Left ventricle myocardium inferior (tissue), 1 donor: ENCODE data around the gene TPX2. TPM values are rescaled to one million over a fixed set of nuclear protein-coding genes. Genes with fewer than 3 reads are reported as not detected.
"Not testable (repeated sequence)": the region's sequence is repeated elsewhere in the genome, so short reads cannot be mapped to it uniquely, and the experiment has no call there.

Source experiments
- DNase-seq: peaks from one replicate; pipeline ENCODE4 v3.0.0-alpha.2; 2020
- H3K27ac ChIP-seq: fragments of 200-600 bp; replicated peaks from 2 replicates; pipeline ENCODE4 v1.8.0; 2021
- H3K27me3 ChIP-seq: fragments of 200-600 bp; 2 replicates; pipeline ENCODE4 v1.8.0; 2021; ENCODE audit warnings: low read depth
- H3K36me3 ChIP-seq: fragments of 200-600 bp; 2 replicates; pipeline ENCODE4 v1.8.0; 2021
- H3K4me1 ChIP-seq: fragments of 200-600 bp; 2 replicates; pipeline ENCODE4 v1.8.0; 2021
- H3K4me3 ChIP-seq: fragments of 200-600 bp; 2 replicates; pipeline ENCODE4 v1.8.0; 2021; ENCODE audit warnings: mild to moderate bottlenecking, moderate library complexity
- H3K9me3 ChIP-seq: fragments of 200-600 bp; replicated peaks from 2 replicates; pipeline ENCODE4 v1.8.0; 2021
- CTCF ChIP-seq: fragments of 200-600 bp; IDR thresholded peaks from 2 replicates; pipeline ENCODE4 v1.8.0; 2021; ENCODE audit warnings: antibody characterized with exemption, mild to moderate bottlenecking, borderline replicate concordance
- intact Hi-C: fragments of 100-400 bp; cut with micrococcal nuclease; formaldehyde crosslinking; loops from one replicate; pipeline ENCODE4 v1.11.0; 2022
- total RNA-seq: library from RNA; stranded (reverse); fragmentation: NEBNext Ultra II Directional; extraction: Animal tissue kit (Norgen Biotek cat#: 25700); gene quantifications from one replicate; pipeline ENCODE4 v1.2.1, GENCODE V29; 2021
- donor health status: DM: no; HTN: yes; CAD: no; lungs with severe emphysema.

The TPX2 gene
- total RNA-seq, 1 donor from 2014 or later, result 0.71 TPM

DNA sequence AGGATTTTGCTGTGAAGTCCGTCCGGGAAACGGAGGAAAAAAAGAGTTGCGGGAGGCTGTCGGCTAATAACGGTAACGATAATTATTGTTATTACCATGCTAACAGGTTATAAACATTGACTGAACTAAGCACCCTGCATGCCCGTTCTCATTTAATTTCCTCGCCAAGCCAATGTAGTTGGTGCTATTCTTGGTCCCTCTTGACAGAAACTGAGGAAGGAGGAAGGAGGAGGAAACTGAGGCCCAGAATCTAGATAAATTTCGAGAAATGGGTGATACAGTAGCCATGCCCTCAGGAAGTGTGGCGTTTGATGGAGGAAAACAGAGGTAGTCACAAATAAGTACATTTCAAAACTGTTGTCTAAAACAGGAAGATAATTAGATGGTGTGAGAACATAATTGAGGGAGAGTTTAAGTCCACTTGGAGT, 474 bp downstream of the TPX2 start:
- Histone ChIP-seq H3K9me3 (no peaks in the 10 kb centered on the region), H3K4me3 (peak overlapping the region; percentile 83), H3K4me1 (peaks cover 14% of the 10 kb centered on the region), H3K27me3 (no peaks in the 10 kb centered on the region), H3K27ac (peak overlapping the region; percentile 89), H3K36me3 (no peaks in the 10 kb centered on the region)
- TF ChIP-seq CTCF, result no peak
- intact Hi-C loops, result no loop called here
- no peak for DNase-seq

- Histone ChIP-seq H3K4me3 (no peak overlapping the region), H3K27me3 (no peaks in the 10 kb centered on the region), H3K9me3 (no peaks in the 10 kb centered on the region), H3K36me3 (no peaks in the 10 kb centered on the region), H3K4me1 (peaks cover 14% of the 10 kb centered on the region), H3K27ac (no peak overlapping the region)
- intact Hi-C loops, result no loop called here
- TF ChIP-seq CTCF, result no peak
- DNase-seq, result no peak
Observed at GRCh38 chr20:31740208-31740607, 1.1 kb downstream of the TPX2 start.

DNA sequence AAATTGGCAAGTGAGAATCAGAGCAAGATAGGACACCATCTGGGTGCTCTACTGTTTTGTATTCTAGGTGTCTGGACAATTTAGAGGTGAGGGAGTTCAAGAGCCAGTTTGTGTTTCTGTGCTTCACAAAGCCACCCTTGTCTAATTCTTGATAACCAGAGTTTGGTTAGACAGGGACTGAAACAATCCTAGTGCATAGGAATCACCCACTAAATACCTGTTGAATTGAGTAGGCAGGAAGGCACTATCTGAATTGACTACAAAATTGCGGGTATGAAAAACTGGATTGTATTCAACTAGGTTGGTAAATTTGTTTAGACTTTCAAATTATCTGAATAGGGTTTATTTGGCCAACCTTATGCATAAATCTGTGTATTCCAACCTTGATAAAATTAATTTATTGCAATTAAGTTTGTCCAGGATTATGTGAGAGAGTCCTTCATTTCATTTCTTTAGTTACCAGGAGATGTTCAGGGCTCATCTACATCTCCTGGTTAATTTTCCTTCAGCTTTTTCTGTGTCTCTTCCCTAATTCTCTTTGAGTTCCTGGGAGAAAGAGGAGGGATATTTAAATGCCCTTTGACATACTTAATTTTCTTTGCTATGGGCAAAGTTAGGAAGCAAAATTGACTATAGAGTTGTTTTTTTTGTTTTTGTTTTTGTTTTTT, 1.7 kb downstream of the TPX2 start:
- no peak for DNase-seq
- Histone ChIP-seq H3K4me3 (no peak overlapping the region), H3K9me3 (no peaks in the 10 kb centered on the region), H3K36me3 (no peaks in the 10 kb centered on the region), H3K27me3 (no peaks in the 10 kb centered on the region), H3K27ac (no peak overlapping the region), H3K4me1 (peaks cover 14% of the 10 kb centered on the region)
- TF ChIP-seq CTCF, result no peak
- intact Hi-C loops, result no loop called here

- Histone ChIP-seq H3K27ac (no peak overlapping the region), H3K36me3 (no peaks in the 10 kb centered on the region), H3K9me3 (no peaks in the 10 kb centered on the region), H3K27me3 (no peaks in the 10 kb centered on the region), H3K4me3 (no peak overlapping the region), H3K4me1 (no peaks in the 10 kb centered on the region)
- intact Hi-C loops, result no loop called here
- no peak for TF ChIP-seq CTCF
- no peak for DNase-seq
Observed at GRCh38 chr20:31746068-31746878, 7.2 kb downstream of the TPX2 start.

DNA sequence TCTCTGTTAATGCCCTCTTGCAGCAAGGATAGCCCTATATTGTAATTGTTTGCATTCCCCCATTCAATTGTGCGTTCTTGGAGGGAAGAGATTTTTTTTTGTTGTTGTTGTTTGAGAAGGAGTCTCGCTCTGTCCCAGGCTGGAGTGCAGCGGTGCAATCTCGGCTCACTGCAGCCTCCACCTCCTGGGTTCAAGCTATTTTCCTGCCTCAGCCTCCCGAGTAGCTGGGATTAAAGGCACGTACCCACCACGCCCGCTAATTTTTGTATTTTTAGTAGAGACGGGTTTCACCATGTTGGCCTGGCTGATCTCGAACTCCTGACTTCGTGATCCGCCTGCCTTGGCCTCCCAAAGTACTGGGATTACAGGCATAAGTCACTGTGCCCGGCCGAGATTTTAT, 7.9 kb downstream of the TPX2 start:
- DNase-seq, H3K4me3 ChIP-seq, intact Hi-C loops, H3K36me3 ChIP-seq, H3K4me1 ChIP-seq, H3K27me3 ChIP-seq, H3K9me3 ChIP-seq, H3K27ac ChIP-seq: not testable (repeated sequence)

DNA sequence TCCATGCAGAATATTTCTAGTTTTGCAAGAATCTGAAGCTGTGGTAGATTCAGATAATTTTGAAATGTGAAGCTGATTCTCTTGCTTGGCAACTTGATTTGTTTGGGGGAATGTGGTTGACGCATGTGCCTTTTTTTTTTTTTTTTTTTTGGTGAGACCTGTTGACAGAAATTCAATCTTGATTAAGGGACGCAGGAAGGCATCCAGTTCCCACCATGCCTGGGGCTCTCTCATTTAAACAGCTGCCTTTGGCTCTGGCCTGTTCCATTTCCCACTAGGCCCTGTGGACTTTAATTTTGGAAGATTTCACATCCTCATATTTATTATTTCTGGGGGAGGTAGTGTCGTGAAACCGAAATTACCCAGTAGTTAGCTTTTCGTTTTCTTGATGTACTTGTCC, 8.6 kb downstream of the TPX2 start:
- Histone ChIP-seq H3K27ac (peak overlapping the region; percentile 23), H3K27me3 (no peaks in the 10 kb centered on the region), H3K9me3 (no peaks in the 10 kb centered on the region), H3K36me3 (no peaks in the 10 kb centered on the region), H3K4me3 (no peak overlapping the region), H3K4me1 (no peaks in the 10 kb centered on the region)
- no peak for TF ChIP-seq CTCF
- intact Hi-C loops, result no loop called here
- DNase-seq, result no peak
